Retinal pigment epithelial cell (primary cell): Measurements from ENCODE around the gene TMEM135.

Experiments
- DNase-seq: peaks from one replicate; pipeline ENCODE4 v3.0.0-alpha.2; 2010; ENCODE audit warnings: low read depth
- H3K4me3 ChIP-seq: 2 replicates; pipeline ENCODE4 v1.5.1; 2011; ENCODE audit warnings: mild to moderate bottlenecking, low read length, control low read depth, moderate library complexity
- TF ChIP-seq, protein P1 (sequence below): conservative IDR thresholded peaks from 2 replicates; pipeline ENCODE4 v1.5.1; 2011; ENCODE audit warnings: low read depth, low read length, control low read depth, inconsistent platforms

Gene TMEM135

DNA sequence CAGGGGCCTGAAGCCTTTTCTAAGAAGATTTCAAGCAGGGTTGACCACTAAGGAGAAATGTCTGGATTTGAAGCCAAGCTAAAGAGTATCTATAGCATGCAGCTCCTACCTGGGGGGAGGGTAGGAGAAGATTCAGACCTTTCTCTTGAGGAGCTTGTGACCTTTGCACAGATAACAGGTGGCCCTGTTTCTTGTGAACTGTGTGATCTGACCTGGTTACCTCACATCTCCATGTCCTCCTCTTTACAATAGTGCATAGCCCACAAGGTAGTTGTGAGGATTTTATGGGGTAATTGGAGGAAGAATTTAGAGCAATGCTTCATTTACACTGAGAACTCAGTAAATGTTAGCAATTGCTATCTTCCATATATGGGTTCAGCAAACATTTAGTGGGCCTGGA lies 310.1 kb downstream of the TMEM135 start:
- no peak overlapping the region for H3K4me3 ChIP-seq
- TF ChIP-seq, protein P1, sequence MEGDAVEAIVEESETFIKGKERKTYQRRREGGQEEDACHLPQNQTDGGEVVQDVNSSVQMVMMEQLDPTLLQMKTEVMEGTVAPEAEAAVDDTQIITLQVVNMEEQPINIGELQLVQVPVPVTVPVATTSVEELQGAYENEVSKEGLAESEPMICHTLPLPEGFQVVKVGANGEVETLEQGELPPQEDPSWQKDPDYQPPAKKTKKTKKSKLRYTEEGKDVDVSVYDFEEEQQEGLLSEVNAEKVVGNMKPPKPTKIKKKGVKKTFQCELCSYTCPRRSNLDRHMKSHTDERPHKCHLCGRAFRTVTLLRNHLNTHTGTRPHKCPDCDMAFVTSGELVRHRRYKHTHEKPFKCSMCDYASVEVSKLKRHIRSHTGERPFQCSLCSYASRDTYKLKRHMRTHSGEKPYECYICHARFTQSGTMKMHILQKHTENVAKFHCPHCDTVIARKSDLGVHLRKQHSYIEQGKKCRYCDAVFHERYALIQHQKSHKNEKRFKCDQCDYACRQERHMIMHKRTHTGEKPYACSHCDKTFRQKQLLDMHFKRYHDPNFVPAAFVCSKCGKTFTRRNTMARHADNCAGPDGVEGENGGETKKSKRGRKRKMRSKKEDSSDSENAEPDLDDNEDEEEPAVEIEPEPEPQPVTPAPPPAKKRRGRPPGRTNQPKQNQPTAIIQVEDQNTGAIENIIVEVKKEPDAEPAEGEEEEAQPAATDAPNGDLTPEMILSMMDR, result no peak
- no peak for DNase-seq

DNA sequence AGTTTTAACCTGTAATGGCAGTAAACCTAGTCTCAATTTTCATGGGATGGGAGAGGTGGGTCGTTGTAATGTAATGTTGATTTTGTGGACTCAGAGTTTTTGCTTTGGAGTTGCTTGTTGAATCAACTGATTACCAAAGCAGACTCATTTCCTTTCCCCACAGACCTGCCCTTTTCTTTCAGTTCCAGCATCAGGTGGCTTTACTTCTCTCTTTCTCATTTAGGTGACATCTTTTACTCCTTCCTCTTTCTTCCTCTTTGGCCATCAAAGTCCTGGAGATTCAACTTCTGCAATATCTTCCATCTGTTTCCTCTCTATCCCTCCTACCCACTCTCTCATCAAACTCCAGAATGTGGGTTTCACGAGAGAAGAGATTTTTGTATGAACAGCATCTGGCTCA lies 313.9 kb downstream of the TMEM135 start:
- TF ChIP-seq, protein P1, result no peak
- no peak overlapping the region for H3K4me3 ChIP-seq
- DNase-seq, result no peak

DNA sequence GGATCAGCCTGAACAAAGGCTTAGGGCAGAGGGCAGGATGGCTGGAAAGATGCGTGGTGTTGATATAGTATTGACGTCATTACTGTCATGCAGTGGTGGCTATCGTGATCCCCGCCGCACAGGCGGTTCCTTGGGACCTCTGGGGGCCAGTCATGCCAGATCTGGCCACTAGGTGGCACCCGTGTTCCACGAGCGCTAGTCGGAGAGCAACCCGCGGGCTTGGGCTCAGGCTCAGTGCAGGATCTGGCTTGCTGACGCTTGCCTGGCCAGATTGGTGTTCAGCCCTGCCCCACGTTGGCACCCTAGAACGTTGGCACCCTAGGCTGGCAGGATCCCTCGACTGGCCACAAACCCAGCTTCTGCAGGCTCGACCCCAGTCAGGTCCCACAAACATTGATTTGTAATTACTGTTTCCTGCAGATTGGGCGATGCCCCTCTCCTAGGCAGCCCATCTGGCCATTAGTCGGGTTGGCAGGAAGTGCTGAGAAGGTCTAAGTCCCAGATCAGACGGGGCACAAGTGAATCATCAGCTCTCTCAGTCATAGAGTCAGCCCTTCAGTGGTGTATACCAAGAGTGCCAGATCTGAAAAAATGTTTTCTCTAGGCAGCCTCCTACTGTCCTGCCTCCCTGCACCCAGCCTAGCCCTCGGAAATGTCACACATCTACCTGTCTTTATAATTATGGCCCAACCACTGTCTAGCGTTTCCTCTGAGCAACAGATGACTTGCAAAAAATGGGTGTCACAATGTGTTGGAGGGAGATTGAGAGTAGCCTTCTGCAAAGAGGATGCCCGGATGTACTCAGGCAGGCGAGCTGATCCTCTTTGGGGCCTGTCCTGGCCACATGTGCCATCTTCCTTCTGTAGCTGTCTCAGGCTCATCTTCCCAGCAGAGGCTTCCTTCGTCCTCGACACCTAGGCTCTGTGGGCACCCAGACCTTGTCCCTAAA lies 315.3 kb downstream of the TMEM135 start:
- peak; percentile 27 for DNase-seq
- TF ChIP-seq, protein P1, result peak; percentile 97
- H3K4me3 ChIP-seq, result no peak overlapping the region

DNA sequence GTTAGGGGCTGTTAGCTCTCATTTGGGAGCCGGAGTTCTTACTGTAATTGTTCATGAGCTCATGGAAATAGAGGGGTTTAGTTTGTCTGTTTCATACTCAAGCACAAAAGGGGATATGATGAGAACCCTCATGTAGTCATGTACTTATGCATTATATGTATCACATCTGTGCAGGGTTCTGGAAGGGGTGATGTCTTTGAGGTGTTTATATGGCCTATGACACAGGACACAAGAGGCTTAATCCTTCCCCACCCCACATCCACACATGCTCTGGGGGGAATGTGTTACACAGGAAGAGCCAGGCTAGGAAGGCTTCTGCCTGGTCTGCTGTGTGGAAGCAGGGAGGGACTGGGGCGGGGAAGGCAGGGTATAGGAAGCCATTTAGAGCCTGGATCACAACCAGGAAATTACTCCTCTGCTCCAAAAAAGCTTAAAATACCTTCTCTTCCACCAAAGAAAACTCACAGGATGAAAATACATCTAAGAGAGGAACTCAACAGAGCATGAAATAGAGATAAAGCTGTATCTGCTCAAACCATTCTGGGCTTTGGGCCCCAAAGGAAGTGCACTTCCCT lies 316.1 kb downstream of the TMEM135 start:
- TF ChIP-seq, protein P1, result no peak
- DNase-seq, result no peak
- no peak overlapping the region for H3K4me3 ChIP-seq

DNA sequence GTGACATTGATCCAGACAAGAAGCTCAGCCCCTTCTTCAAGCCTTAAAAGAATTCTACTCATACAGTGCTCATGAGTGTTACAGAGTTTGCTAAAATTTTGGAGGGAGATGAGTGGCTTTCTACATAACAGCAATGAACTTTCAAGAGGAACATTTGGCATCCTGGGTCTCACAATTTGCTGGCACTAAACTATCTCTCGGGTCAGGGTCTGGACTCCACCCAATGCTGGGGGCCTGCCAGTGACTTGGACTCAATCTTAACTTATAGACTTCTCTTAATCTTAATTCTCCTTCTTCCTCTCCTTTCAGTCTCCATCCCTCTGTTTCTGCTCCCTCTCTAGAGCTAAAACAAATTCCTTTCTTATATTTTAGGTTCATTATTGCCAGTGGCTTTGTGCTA lies 317.9 kb downstream of the TMEM135 start:
- no peak for DNase-seq
- TF ChIP-seq, protein P1, result no peak
- no peak overlapping the region for H3K4me3 ChIP-seq

DNA sequence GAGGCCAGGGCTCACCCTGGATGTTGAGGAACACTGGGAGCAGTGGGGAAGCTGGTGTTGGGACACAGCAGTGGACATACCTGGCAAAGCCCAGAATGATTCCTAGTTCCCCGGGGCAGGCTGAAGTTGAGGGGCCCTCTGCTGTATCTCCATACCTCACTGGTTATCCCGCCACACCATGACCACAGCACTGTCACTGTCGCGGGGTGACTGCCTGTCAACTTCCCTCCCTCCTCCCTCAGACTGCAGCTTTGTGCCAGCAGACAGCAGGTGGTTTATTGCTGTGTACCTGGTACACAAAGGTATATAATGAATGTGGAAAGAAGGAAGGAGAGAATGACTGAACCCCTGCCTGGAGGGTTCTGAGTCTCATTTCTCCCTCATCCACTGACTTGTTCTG lies 318.7 kb downstream of the TMEM135 start:
- TF ChIP-seq, protein P1, result no peak
- H3K4me3 ChIP-seq, result no peak overlapping the region
- DNase-seq, result no peak

DNA sequence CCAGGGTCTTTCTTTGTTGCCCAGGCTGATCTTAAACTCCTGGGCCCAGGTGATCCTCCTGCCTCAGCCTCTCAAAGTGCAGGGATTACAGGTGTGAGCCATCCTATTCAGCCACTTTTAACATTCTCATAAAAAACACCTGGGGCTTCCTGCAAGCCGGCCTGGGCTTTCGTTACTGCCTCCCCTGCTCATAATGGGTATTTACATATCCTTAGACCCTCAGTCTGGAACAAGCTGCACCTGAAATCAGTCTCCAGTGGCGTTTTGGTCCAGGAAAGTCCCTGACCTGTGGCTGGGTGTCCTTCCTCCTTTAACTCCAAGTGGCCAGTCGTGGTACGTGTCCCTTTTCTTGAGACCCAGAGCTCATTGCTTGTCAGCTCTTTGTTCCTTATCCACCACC lies 320.7 kb downstream of the TMEM135 start:
- TF ChIP-seq, protein P1, result no peak
- no peak overlapping the region for H3K4me3 ChIP-seq
- DNase-seq, result no peak
